ENCODE measurements around the gene AAMP.

GRCh38 chr2:218255446-218255845 lies 14.5 kb downstream of the AAMP start:
- TF ChIP-seq CTCF (IDR thresholded peaks at IDR 0.05), result no peak
- no peak for TF ChIP-seq ZFX (IDR thresholded peaks at IDR 0.05; ENCODE audit: borderline replicate concordance)

All from 22Rv1 (cell line).